M059J (cell line): ENCODE results near the gene DEGS2. TPM values are rescaled to one million over a fixed set of nuclear protein-coding genes. Genes with fewer than 3 reads are reported as not detected.

ENCODE experiments used
- DNase-seq: peaks from one replicate; pipeline ENCODE4 v3.0.0-alpha.2; 2012; ENCODE audit warnings: low read depth
- total RNA-seq: library from RNA; depleted of rRNA; stranded (reverse); fragments of >200 nt; shearing (Covaris generic); gene quantifications from 2 replicates; pipeline ENCODE4 v1.2.3, GENCODE V29; 2014

DEGS2 gene
- total RNA-seq, 1 experiment from 2014 or later, result 0.10 TPM

DNA sequence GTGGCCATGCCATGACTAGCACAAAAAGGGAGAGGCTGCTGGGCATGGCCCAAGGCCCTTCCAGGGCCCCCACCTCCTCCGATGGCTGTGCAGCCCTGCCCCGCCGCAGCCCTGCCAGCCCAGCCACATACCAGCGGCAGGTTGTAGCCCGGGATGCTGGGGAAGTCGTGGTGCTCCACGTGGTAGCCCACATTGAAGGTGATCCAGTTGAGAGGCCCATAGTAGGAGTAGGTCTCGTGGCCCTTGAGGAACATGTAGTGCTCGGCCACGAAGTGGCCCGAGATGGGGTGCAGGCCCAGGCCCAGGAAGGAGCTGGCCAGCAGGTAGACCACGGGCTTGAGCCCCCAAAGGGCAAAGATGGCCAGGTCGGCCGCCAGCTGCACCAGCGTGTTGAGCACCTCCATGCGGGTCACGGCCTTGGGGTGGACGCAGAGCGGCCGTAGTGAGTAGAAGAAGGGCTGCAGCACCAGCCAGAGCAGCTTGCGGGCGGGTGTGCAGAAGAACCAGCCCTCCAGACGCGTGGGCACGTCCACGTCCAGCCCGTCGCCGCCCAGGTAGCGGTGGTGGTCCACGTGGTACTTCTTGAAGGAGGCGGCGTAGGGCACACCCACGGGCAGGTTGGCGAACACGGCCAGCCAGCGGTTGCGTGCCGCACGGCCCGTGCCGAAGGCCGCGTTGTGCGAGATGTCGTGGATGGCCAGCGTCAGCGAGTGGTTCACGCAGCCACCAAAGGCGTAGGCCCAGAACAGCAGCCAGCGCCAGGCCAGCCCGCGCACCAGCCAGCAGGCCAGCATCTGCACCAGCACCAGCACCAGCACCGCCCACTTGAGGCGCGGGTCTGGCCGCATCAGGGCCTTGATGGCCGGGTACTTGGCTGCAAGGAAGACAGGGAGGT lies 10.4 kb downstream of the DEGS2 start:
- DNase-seq, result no peak

GRCh38 chr14:100147691-100148464 lies 11.6 kb downstream of the DEGS2 start:
- no peak for DNase-seq

GRCh38 chr14:100147181-100147631 lies 12.2 kb downstream of the DEGS2 start:
- no peak for DNase-seq

DNA sequence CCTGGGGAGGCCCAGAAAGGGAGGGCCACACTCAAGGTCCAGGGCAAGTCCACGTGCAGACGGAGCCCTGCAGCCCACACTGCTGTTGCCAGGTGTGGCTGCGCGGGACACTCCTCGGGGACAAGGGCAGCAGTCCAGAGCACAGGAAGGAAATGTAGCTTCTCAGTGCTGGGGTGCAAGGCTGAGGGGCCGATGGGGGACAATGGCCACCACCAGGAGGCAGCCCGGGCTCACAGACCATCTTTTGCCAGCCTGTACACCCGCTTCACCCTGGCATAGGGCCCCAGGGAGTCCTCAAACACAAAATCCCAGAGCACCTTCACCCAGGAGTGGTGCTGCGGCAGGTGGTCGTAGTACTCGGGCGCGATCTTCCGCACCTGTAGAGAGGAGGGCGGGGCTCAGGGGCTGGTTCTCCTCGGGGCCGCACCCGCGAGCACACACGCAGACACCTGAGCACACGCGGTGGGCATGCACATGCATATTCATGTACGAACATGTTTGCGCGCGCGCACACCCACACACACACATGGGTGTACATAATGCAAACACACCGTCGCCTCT lies 12.8 kb downstream of the DEGS2 start:
- no peak for DNase-seq

DNA sequence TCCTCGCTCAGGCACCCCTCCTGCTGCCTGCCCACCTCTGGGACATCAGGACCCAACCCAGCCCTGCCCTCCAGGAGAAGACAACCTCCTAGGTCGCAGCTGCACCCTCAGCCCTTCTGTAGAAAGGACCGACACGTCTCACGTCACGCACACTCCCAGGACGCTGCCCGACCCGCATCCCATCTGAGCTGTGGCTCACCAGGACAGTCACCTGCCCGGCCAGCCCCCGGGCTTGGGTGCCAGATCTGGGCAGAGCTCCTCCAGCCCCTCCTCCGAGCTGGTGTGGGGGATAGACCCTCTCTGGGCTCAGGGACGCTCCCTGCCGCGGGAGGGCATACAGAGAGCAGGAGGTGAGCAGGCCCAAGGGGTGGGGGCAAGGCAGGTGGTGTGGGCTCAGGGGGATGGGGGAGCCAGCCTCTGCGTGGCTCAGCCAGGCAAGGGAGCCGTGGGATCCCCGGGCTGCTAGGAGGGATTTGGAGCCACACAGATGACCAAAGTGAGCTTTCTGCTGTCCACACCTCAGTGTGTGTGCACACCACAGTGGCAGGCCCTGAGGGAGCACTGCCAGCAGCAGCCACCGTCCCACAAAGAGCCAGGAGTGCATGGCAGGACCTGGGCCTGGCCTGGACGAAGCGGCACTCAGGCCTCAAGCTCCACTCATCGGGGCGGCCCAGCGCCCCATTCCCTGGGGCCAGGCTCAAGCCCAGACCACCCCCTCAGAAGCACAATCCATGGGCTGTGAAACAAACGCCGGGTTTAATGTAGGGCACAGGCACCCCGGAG lies 13.6 kb downstream of the DEGS2 start:
- DNase-seq, result no peak

DNA sequence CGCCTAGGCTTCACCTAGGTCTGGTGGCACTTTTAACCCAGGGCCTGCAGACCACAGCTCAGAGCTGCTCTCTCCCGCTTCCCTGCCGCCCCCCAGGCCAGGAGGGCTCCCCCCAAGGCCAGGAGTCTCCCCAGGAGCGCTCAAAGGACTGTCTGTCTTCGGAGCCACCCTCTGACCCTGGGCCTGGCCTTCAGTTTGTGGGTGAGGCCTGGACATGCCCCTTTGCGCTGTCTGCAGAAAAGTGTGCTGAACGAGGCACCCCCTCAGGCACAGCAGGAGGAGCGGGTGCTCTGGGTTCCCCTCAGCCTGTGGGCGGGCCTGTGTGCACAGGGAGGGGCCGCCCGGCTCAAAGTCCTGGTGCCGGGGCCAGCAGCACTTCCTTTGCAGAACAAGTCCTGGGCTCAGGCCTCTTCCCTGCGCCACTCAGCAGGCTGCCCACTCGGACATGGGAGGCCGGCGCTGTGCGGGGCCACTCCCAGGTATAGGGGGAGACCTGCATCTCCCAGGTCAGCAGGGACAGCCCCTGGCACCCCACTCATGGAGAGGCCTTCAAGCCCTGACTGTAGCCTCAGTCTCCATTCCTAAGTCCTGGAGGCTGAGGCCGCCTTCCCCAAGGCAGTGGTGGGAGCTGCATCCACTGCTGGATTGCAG lies 14.3 kb downstream of the DEGS2 start:
- DNase-seq, result no peak

DNA sequence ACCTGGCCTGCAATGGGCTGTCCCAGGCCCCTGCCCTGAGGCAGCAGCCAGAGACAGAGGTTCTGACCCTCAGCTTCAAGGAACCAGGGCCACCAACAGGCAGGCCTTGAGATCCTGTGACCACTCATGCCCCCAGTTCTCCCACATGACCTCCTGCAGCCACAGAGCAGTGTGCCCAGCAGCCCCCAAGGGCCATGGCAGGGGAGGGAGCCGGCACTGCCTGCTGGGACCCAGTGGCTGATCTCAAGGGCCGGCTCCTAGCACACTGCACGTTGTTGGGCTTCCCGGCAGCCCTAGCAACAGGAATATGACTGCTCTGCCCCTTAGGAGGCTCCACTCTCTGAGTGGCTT lies 14.8 kb downstream of the DEGS2 start:
- DNase-seq, result no peak

DNA sequence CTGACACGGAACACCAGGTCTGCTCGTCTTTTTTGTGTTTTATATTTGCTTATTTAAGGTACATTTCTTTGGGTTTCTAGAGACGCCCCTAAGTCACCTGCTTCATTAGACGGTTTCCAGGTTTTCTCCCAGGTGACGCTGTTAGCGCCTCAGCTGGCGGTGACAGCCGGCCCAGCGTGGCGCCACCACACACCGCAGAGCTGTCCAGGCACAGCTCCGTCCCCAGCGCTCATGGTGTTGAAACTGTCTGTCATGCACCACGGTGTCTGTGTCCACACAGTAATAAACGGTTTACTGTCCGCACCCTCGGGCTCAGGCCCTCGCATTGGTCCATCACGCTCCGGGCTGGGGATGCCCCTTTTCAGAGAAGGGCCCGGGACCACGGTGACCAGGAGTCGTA lies 15.5 kb downstream of the DEGS2 start:
- no peak for DNase-seq

DNA sequence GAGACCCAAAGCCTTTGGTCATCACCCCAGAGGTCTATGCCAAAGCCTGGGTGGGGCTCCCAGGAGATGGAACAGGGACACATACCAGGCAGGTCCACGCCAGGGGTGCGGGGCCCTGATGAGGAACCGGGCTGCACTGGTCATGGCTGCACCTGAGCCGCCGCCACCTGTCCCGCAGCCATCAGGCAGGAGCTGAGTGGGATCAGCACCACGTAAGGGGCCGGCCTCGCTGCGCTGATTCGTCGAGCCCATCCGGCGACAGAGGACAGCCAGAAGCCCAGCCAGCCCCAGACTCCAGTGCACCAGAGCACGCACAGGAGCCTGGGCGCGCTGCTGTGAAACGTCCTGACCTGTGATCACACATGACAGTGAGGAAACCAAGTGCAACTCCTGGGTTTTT lies 15.9 kb downstream of the DEGS2 start:
- no peak for DNase-seq

DNA sequence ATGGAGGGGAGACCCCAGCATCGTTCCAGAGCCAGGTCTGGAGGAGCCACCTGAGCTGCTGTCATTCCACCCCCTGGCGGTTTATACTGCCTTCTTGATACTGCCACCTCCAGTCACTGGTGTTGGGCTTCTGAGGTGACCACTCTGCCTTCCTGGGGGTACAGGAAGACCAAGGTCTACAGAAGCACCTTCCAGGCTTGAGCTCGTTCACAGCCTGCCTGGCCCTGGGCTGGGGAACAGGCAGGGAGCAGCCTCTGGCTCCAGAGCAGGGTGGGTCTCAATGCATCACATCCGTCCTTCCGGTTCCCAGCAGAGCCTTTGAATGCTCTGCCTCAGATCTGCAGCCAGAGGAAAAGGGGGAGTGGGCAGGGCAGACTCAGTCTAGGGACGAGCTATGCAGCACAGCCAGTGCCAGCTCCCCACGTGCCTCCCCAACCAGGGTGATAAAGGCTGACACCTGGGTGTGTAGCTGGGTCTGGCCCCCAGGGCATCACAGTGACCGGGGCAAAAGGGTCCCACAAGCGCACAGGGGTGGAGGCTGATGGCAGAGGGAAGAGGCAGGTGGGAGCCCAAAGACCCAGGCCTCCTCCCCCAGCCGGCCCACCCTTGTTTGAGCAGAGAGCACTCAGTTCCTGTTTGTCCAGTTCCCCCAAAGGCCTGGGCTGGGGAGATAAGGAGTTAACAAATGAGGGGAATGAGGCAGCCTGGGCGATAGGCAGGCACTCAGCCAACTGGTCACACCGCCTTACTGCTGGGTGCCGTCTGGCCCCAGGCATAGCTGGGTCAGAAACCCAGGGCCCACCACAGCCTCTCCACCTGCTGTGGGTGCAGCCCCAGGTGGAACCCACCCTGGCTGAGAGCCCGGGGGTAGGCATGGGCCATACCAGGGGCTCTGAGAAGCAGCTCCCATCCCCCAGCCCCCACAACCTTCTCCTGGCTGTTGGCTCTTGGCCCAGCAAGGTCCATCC lies 17.1 kb downstream of the DEGS2 start:
- DNase-seq, result no peak

DNA sequence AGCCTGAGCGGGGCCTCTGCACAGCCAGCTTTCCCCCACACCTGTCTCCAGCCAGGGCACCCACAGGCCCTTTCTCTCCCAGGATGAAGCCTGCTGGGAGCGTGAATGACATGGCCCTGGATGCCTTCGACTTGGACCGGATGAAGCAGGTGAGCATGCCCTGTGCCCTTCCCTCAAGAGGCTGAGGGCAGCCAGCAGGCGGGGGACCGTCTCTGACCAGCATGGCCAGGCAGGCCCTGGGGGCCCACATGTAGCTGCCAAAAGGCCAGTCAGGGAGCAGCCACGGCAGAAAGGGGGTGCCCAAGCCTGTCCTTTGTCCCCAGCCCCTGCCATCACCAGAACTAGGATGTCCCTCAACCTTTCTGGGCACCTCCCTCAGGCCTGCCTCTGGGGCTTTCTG lies 18.3 kb downstream of the DEGS2 start:
- no peak for DNase-seq

GRCh38 chr14:100140452-100141078 lies 18.9 kb downstream of the DEGS2 start:
- DNase-seq, result no peak

GRCh38 chr14:100138955-100139354 lies 20.5 kb downstream of the DEGS2 start:
- no peak for DNase-seq

GRCh38 chr14:100138082-100138787 lies 21.2 kb downstream of the DEGS2 start:
- no peak for DNase-seq

- no peak for DNase-seq
Measured at GRCh38 chr14:100137173-100137572, 22.3 kb downstream of the DEGS2 start.

GRCh38 chr14:100135784-100136183 lies 23.7 kb downstream of the DEGS2 start:
- DNase-seq, result no peak

GRCh38 chr14:100135073-100135472 lies 24.4 kb downstream of the DEGS2 start:
- DNase-seq, result no peak

DNA sequence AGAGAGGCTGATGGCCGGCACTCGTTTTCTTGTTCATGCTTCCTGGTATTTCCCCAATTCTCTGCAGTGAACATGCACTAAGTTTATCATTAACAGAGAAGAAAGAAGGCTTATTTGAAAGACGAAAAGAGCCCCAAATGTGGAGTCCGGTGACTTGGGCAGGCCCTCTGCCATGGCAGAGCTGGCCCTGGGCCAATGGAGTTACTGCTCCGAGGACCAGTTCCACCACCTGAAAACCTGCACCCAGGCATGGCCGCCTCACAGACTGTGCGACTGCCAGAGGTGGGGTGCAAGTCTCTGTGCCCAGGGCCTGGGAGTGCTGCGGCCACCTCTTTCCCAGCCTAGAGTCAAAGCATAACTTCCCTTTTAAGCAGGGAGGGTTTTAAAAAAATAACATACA lies 24.9 kb downstream of the DEGS2 start:
- DNase-seq, result no peak

DNA sequence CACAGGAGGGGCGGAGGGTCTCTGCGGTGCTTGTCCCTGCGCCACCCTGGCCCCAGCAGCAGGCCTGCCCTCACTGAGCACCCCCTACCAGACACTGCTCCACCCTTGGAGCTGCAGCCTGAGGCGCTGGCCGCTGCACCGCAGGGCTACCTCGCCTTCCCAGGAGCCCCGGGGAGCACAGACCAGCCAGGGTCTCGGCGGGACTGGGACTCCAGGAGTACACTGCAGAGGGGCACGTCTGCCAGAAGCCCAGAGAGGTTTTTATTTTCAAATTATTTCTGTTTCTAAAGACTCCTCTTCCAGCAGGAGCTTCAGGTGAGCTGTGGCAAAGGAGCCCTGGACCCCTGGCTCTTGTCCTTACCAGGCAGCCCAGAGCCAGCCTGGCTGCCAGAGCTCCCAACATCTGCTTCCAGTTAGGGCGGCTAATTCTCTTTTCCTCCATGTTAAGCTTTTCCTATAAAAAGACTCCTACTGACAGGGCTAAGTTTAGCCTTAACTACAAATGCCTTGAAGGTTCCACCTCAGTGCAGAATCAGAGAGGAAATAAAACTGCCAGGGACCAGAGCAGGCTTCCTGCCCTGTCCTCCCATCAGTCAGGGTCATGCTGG lies 26.4 kb downstream of the DEGS2 start:
- no peak for DNase-seq
